Suprapubic skin (tissue), 3 donors: ENCODE results near the gene LRRIQ1.

Experiments used
- CTCF ChIP-seq, 2 donors: fragments of 200-600 bp in 1 of 2; fragments of 450-650 bp in 1 of 2; sonication (generic) in 1 of 2; IDR thresholded peaks; one replicate each; pipeline ENCODE4 v1.5.1; 2016 to 2019; ENCODE audit warnings: antibody characterized with exemption in 2 of 2, mild to moderate bottlenecking in 1 of 2, moderate library complexity in 1 of 2
- POLR2A ChIP-seq, 2 donors: fragments of 450-650 bp; IDR thresholded peaks; one replicate each; pipeline ENCODE4 v1.6.1; 2017; ENCODE audit warnings: antibody characterized with exemption in 2 of 2, mild to moderate bottlenecking in 2 of 2, moderate library complexity in 2 of 2

GRCh38 chr12:85085066-85085465, 48.9 kb downstream of the LRRIQ1 start:
- TF ChIP-seq POLR2A (IDR thresholded peaks at IDR 0.05) = no peak
- TF ChIP-seq CTCF (IDR thresholded peaks at IDR 0.05) = no peak
